Skin of body (tissue), 2 donors: Measurements from ENCODE around the gene OTOA. TPM values are rescaled to one million over a fixed set of nuclear protein-coding genes. Genes with fewer than 3 reads are reported as not detected.
"Not testable (repeated sequence)": the region's sequence is repeated elsewhere in the genome, so short reads cannot be mapped to it uniquely, and the experiment has no call there.

Source experiments
- DNase-seq: peaks from one replicate; lab custom pipeline; 2025; lab: John Stamatoyannopoulos, UW
- total RNA-seq: library from RNA; depleted of rRNA; stranded (reverse); fragments of >200 nt; gene quantifications from one replicate; pipeline ENCODE4 v1.2.3, GENCODE V29; 2014

The OTOA gene
- total RNA-seq, 1 donor from 2014 or later, result 0.10 TPM

- no peak for DNase-seq
These were observed 55.5 kb downstream of the OTOA start for GRCh38 chr16:21719283-21719682.

- no peak for DNase-seq
These were observed 56.8 kb downstream of the OTOA start for GRCh38 chr16:21720533-21720932.

- no peak for DNase-seq
These were observed 59.1 kb downstream of the OTOA start for GRCh38 chr16:21722771-21723455.

GRCh38 chr16:21723532-21723931 lies 59.8 kb downstream of the OTOA start:
- DNase-seq, result no peak

GRCh38 chr16:21727344-21727743 lies 63.6 kb downstream of the OTOA start:
- DNase-seq, result no peak

GRCh38 chr16:21731233-21731632 lies 67.5 kb downstream of the OTOA start:
- DNase-seq, result not testable (repeated sequence)

GRCh38 chr16:21740637-21741036 lies 76.9 kb downstream of the OTOA start:
- not testable (repeated sequence) for DNase-seq

GRCh38 chr16:21756192-21757079 lies 92.7 kb downstream of the OTOA start:
- DNase-seq, result not testable (repeated sequence)

GRCh38 chr16:21757080-21757671 lies 93.4 kb downstream of the OTOA start:
- not testable (repeated sequence) for DNase-seq

- not testable (repeated sequence) for DNase-seq
These were observed 104.5 kb downstream of the OTOA start for GRCh38 chr16:21768280-21768679.

GRCh38 chr16:21768810-21769209 lies 105.0 kb downstream of the OTOA start:
- not testable (repeated sequence) for DNase-seq

GRCh38 chr16:21769284-21769683 lies 105.5 kb downstream of the OTOA start:
- DNase-seq, result not testable (repeated sequence)

- not testable (repeated sequence) for DNase-seq
These were observed 106.8 kb downstream of the OTOA start for GRCh38 chr16:21770584-21770983.

- DNase-seq, result not testable (repeated sequence)
These were observed 108.9 kb downstream of the OTOA start for GRCh38 chr16:21772547-21773206.

- DNase-seq, result not testable (repeated sequence)
These were observed 109.4 kb downstream of the OTOA start for GRCh38 chr16:21773207-21773553.

- DNase-seq, result not testable (repeated sequence)
These were observed 116.8 kb downstream of the OTOA start for GRCh38 chr16:21780525-21780924.

GRCh38 chr16:21790506-21790905 lies 126.7 kb downstream of the OTOA start:
- not testable (repeated sequence) for DNase-seq

- not testable (repeated sequence) for DNase-seq
These were observed 129.5 kb downstream of the OTOA start for GRCh38 chr16:21793310-21793709.

- DNase-seq, result not testable (repeated sequence)
These were observed 134.8 kb downstream of the OTOA start for GRCh38 chr16:21798601-21799000.

- not testable (repeated sequence) for DNase-seq
These were observed 138.0 kb downstream of the OTOA start for GRCh38 chr16:21801538-21802374.

GRCh38 chr16:21802375-21802663 lies 138.6 kb downstream of the OTOA start:
- not testable (repeated sequence) for DNase-seq
